Measurements from ENCODE around the gene SIMC1. TPM values are rescaled to one million over a fixed set of nuclear protein-coding genes. Genes with fewer than 3 reads are reported as not detected.

Gene SIMC1
- total RNA-seq, 1 experiment from 2014 or later, result 19.7 TPM

DNA sequence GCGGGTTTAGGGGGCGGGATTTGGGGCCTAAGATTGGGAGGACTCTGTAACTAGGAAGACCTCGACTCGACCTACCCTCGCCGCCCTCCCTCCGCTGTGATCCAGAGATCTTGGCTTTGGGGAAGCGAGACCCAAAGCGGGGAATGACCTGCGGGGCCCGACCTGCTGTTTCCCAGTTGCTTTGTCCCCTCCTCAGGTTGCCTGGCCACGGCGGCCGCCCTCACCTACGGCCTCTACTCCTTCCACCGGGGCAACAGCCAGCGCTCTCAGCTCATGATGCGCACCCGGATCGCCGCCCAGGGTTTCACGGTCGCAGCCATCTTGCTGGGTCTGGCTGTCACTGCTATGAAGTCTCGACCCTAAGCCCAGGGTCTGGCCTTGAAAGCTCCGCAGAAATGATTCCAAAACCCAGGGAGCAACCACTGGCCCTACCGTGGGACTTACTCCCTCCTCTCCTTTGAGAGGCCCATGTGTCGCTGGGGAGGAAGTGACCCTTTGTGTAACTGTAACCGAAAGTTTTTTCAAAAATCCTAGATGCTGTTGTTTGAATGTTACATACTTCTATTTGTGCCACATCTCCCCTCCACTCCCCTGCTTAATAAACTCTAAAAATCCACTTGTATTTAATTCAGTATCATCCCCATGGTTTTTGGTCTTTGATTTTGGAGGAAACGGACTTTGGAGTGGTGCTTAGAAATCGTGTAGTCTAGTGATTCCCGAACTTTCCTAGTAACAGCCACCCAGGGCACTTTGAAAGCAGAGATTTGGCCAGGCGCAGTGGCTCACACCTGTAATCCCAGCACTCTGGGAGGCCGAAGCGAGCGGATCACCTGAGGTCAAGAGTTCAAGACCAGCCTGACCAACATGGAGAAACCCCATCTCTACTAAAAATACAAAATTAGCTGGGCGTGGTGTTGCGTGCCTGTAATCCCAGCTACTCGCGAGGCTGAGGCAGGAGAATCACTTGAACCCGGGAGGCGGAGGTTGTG is 151.2 kb downstream of the SIMC1 start:
- Histone ChIP-seq H3K9me3 (ENCODE audit: control insufficient read depth in 1 of 2, insufficient read depth in 1 of 2, low read depth in 1 of 2, low read length in 2 of 2) (no peaks in the 10 kb centered on the region), H2AFZ (ENCODE audit: low read depth, low read length, poor library complexity, severe bottlenecking) (no peak overlapping the region), H4K20me1 (ENCODE audit: insufficient read depth) (peaks cover 13% of the 10 kb centered on the region; the same call in 1 of the 2 replicates), H3K27me3 (ENCODE audit: insufficient read depth, low read length) (no peaks in the 10 kb centered on the region), H3K9ac (ENCODE audit: low read length) (peak overlapping the region; percentile 93), H3K4me2 (ENCODE audit: low read length) (peak overlapping the region; percentile 86), H3K79me2 (ENCODE audit: insufficient read depth, low read length) (peaks cover 59% of the 10 kb centered on the region), H3K4me1 (ENCODE audit: control insufficient read depth in 1 of 2, insufficient read depth in 2 of 2, low read length in 2 of 2) (peaks cover 11 to 22% of the 10 kb centered on the region in 2 experiments; a peak in 3 of 4 replicates), H3K9me2 (ENCODE audit: insufficient read depth) (no peaks in the 10 kb centered on the region), H3K4me3 (replicated peaks in 1 of 2; ENCODE audit: low read depth in 1 of 2, low read length in 2 of 2) (peak overlapping the region; percentile 78 to 99), H3K36me3 (ENCODE audit: control insufficient read depth in 1 of 2, insufficient read depth in 2 of 2, low read length in 2 of 2) (peaks cover 20 to 40% of the 10 kb centered on the region in 2 experiments; a peak in 3 of 4 replicates), H3K27ac (ENCODE audit: low read depth, low read length) (peak overlapping the region; percentile 94)
- ATAC-seq (peak; percentile 53), DNase-seq (ENCODE audit: low read depth, low spot score) (no peak)
- TF ChIP-seq ZFX (IDR thresholded peaks at IDR 0.05) (peak; percentile 9; the same call in 1 of the 2 replicates), POLR2AphosphoS5 (IDR thresholded peaks at IDR 0.05; ENCODE audit: low read depth, low read length) (peak; percentile 79), ELF1 (IDR thresholded peaks at IDR 0.05; ENCODE audit: borderline replicate concordance, low read depth) (no peak), YY1 (IDR thresholded peaks at IDR 0.05; ENCODE audit: extremely low read depth, insufficient replicate concordance, low read depth, low read length) (peak; percentile 63), POLR2A (IDR thresholded peaks at IDR 0.05; ENCODE audit: borderline replicate concordance, extremely low read depth, insufficient read depth, insufficient read length) (no peak)
- RAD21 ChIA-PET (ENCODE audit: low non-redundant PET in 1 of 2, low total read pairs in 2 of 2, uncharacterized antibody in 2 of 2, unreplicated experiment in 2 of 2), result no interaction called here
- POLR2A ChIA-PET, result no interaction called here
- TSS peak; percentile 97 for BruUV-seq (replicated peaks)
- intact Hi-C loops (cut with micrococcal nuclease), result loop anchor here (2.0 kb wide), 1 partner anchor 147 kb away; the partner anchor contains the start of gene RNF44
- CTCF ChIA-PET, result interaction anchor here (0.7 kb wide), 1 partner anchor 982 kb away, joined by 4 read pairs; no protein-coding TSS in a partner anchor

DNA sequence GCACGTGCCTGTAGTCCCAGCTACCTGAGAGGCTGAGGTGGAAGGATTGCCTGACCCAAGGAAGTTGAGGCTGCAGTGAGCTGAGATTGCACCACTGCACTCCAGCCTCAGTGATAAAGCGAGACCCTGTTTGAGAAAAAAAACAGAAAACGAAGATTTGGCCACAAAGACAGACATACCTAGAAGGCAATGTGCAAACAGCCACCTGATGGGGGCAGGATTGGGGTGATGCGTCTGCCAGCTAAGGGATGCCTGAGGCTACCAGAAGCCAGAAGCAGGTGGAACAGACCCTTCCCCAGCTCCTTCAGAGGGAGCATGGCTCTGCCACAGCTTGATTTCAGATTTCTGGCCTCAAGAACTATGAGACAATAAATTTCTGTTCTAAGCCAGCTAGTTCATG is 153.3 kb downstream of the SIMC1 start:
- Histone ChIP-seq H3K4me1 (ENCODE audit: control insufficient read depth in 1 of 2, insufficient read depth in 2 of 2, low read length in 2 of 2) (peaks cover 11 to 20% of the 10 kb centered on the region in 2 experiments; a peak in 3 of 4 replicates), H3K4me2 (ENCODE audit: low read length) (no peak overlapping the region), H3K36me3 (ENCODE audit: control insufficient read depth in 1 of 2, insufficient read depth in 2 of 2, low read length in 2 of 2) (peaks cover 4 to 20% of the 10 kb centered on the region in 2 experiments; a peak in 2 of 4 replicates), H3K27me3 (ENCODE audit: insufficient read depth, low read length) (no peaks in the 10 kb centered on the region), H3K9ac (ENCODE audit: low read length) (no peak overlapping the region), H3K79me2 (ENCODE audit: insufficient read depth, low read length) (peaks cover 39% of the 10 kb centered on the region), H4K20me1 (ENCODE audit: insufficient read depth) (peaks cover 4% of the 10 kb centered on the region; the same call in 1 of the 2 replicates), H3K27ac (ENCODE audit: low read depth, low read length) (no peak overlapping the region), H3K4me3 (replicated peaks in 1 of 2; ENCODE audit: low read depth in 1 of 2, low read length in 2 of 2) (no peak overlapping the region), H3K9me3 (ENCODE audit: control insufficient read depth in 1 of 2, insufficient read depth in 1 of 2, low read depth in 1 of 2, low read length in 2 of 2) (no peaks in the 10 kb centered on the region), H3K9me2 (ENCODE audit: insufficient read depth) (no peaks in the 10 kb centered on the region), H2AFZ (ENCODE audit: low read depth, low read length, poor library complexity, severe bottlenecking) (no peak overlapping the region)
- ATAC-seq (no peak), DNase-seq (ENCODE audit: low read depth, low spot score) (no peak)
- CTCF ChIA-PET, result no interaction called here
- no peak for TF ChIP-seq CEBPB (IDR thresholded peaks at IDR 0.05; ENCODE audit: low read depth)
- no peak for TF ChIP-seq ZFX (IDR thresholded peaks at IDR 0.05)
- TF ChIP-seq, protein P1, sequence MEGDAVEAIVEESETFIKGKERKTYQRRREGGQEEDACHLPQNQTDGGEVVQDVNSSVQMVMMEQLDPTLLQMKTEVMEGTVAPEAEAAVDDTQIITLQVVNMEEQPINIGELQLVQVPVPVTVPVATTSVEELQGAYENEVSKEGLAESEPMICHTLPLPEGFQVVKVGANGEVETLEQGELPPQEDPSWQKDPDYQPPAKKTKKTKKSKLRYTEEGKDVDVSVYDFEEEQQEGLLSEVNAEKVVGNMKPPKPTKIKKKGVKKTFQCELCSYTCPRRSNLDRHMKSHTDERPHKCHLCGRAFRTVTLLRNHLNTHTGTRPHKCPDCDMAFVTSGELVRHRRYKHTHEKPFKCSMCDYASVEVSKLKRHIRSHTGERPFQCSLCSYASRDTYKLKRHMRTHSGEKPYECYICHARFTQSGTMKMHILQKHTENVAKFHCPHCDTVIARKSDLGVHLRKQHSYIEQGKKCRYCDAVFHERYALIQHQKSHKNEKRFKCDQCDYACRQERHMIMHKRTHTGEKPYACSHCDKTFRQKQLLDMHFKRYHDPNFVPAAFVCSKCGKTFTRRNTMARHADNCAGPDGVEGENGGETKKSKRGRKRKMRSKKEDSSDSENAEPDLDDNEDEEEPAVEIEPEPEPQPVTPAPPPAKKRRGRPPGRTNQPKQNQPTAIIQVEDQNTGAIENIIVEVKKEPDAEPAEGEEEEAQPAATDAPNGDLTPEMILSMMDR (IDR thresholded peaks at IDR 0.05 in 2 of 3, conservative IDR thresholded peaks at IDR 0.05 in 1 of 3; ENCODE audit: borderline replicate concordance in 1 of 3, insufficient read depth in 1 of 3, low read depth in 2 of 3, low read length in 2 of 3), result no peak
- TF ChIP-seq POLR2AphosphoS5 (IDR thresholded peaks at IDR 0.05; ENCODE audit: low read depth, low read length), result no peak
- RAD21 ChIA-PET (ENCODE audit: low non-redundant PET in 1 of 2, low total read pairs in 2 of 2, uncharacterized antibody in 2 of 2, unreplicated experiment in 2 of 2), result no interaction called here
- no TSS peak for BruUV-seq (replicated peaks)
- intact Hi-C loops (cut with micrococcal nuclease), result no loop called here
- POLR2A ChIA-PET, result no interaction called here
